Activated T-cell treated with anti-CD3 and anti-CD28 coated beads, Interleukin-2, amount 50 U/mL, for 48 hours (primary cell): ENCODE measurements around the gene TLK2.
"Not testable (repeated sequence)": the region's sequence is repeated elsewhere in the genome, so short reads cannot be mapped to it uniquely, and the experiment has no call there.

Source experiments
- DNase-seq, 2 experiments: peaks; one replicate each; pipeline ENCODE4 v3.0.0-alpha.2; 2020

The TLK2 gene

DNA sequence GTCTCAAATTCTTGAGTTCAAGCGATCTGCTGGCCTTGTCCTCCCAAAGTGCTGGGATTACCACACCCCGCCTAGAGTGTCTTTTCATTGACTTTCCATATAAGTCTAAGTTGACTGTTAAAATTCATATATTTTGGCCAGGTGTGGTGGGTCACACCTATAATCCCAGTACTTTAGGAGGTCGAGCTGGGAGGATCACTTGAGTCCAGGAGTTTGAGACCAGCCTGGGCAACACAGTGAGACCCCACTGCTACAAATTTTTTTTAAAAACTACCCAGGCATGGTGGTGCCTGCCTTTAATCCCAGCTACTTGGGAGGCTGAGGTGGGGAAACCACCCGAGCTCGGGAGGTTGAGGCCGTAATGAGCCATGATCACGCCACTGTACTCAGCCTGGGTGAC is 127.0 kb downstream of the TLK2 start:
- DNase-seq: no peak

DNA sequence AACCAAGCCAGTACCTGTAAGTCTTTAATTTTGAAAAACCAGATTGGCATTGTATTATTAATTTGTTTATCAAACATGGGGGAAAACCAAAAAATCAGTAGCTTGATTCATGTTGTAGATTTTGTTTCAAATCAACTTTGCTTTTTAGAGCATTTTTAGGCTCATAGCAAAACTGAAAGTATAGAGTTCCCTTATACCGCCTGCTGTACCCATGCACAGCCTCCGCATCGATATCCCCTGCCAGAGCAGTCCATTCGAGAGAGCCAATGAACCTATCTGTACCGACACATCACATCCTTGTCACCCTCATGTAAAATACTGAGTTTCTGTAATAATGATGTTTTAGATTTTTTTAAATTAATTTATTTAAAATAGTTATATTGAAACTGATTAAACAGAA is 132.7 kb downstream of the TLK2 start:
- DNase-seq: no peak

DNA sequence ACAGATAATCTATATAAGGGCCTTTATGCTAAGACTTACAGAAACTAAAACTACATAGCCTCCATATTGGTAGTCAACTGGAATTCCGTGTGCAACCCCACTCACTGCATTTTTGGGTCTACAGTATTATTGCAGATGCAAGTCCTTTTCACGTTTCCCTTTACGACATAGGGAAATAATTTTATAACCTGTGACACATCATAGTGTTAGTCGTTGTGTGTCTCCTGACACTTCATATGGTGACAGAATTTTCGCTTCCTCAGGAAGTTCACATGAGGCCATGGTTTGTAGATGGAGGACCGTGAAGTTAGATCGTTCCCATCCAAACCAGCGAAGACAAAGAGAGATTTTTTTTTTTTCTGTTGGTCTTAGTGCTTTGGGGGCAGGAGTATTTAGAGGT is 133.1 kb downstream of the TLK2 start:
- DNase-seq: no peak

DNA sequence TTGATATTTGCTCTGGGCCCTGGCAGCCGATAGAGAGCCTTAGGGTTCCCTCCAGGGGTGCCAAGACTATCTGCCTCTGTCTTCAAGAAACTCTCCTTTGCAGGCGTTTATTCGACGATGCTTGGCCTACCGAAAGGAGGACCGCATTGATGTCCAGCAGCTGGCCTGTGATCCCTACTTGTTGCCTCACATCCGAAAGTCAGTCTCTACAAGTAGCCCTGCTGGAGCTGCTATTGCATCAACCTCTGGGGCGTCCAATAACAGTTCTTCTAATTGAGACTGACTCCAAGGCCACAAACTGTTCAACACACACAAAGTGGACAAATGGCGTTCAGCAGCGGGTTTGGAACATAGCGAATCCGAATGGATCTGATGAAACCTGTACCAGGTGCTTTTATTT is 133.7 kb downstream of the TLK2 start:
- DNase-seq: not testable (repeated sequence)

DNA sequence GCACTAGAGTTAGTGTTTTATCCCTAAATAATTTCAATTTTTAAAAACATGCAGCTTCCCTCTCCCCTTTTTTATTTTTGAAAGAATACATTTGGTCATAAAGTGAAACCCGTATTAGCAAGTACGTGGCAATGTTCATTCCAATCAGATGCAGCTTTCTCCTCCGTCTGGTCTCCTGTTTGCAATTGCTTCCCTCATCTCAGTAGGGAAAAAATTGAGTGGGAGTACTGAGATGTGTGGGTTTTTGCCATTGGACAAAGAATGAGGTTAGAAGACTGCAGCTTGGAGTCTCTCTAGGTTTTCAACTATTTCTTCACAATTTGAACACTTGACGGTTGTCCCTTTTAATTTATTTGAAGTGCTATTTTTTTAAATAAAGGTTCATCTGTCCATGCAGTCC is 134.5 kb downstream of the TLK2 start:
- not testable (repeated sequence) for DNase-seq

DNA sequence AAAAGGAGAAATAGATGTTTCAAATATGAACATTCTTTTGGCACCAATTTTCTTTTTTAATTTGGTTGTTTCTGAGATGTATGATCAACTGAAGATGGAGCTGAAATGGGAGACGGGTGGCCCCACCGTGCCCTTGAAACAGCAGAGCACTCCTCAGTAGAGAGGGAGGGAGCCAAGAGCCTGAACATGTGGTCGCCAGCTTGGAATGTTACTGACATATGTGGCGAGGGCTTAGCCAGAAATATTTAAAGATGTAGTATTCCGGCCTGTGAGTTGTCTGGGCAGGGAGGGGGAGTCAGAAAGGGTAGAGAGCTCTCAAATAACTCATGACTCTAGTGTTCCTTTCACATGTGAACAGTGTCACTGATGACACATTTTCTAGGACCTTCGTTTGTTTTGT is 135.5 kb downstream of the TLK2 start:
- no peak for DNase-seq

DNA sequence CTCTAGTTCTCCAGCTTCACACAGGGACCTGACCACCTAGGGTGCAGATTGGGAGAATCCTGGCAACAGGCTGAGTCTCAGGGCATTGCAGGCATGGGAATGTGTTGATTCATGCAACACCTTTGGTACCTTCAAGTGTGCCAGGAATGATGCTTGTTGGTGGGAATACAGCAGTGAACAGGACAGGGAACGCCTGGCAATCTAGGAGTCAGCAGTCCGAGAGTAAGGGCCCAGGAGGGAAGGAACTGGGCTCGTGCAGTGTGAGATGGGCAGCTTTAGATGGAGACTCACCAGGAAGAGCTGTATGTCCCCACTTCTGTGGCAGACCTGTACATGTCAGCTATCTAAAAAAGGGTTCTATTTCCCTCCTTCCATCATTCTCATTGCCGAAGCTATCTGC is 136.9 kb downstream of the TLK2 start:
- no peak for DNase-seq

DNA sequence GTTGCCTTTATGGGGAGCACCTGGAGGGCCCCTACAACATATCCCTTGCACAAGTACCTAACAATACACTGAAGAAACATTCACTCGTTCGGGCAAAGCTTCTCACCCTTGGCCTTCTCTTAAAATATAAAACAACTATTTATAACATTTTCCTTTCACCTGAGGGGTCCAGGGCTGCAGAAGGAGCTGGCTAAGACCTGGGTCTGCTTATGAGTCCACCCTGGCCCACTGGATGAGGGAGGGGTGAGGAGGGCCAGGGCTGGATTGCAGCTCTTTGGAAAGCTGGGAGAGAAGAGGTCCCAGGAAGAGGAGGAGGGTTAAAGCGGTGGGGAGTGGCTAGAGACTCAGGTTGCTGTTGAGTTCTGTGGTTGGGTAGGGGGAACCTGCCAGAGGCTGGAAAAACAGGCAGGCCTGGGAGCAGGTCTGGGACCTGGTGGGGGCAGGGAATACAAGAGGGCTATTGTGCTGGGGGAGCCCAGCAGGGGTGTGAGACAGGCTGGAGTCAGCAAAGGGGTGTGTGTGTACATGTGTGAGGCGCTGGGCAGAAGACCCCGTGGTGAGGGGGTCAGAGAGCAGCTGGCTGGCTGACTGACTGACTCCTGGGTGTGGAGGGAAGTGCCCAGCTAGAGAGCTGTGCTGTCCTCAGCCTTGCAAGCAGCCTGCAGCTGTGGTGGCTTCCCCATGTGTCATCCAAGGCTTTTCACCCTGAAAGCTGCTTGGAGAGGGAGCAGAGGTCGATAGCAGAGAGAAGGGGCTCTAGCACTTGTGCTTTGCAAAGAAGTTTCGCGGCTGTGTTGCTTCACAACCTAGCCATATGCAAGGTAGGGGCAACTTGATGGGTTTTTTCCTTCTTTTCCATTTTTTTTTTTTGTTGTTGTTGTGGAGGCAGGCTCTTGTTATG is 138.6 kb downstream of the TLK2 start:
- no peak for DNase-seq

DNA sequence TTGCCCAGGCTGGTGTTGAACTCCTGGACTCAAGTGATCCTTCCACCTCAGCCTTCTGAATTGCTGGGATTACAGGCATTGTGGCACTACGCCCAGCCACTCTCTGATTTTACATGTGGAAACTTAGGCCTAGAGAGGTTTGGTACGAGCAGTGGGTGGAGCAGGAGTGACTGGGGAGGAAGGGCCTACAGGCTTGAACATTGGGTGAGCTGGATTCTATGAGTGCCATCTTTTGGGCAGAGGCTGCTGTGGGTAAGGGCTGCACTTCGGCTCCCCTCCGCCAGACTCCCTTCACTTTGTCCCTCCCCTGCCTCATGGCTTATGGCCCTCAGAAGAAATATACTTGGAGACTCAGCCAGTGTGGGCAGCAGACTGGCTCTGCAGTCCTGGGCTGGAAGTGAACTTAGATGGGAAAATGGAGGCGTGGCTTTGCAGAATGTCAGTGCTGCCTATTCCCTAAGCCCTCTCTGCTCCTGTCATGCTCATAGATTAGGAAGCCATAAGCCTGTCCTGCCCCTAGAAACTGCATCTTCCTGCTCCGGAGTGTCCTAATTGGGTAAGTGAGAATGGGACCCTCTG is 139.4 kb downstream of the TLK2 start:
- DNase-seq: no peak

DNA sequence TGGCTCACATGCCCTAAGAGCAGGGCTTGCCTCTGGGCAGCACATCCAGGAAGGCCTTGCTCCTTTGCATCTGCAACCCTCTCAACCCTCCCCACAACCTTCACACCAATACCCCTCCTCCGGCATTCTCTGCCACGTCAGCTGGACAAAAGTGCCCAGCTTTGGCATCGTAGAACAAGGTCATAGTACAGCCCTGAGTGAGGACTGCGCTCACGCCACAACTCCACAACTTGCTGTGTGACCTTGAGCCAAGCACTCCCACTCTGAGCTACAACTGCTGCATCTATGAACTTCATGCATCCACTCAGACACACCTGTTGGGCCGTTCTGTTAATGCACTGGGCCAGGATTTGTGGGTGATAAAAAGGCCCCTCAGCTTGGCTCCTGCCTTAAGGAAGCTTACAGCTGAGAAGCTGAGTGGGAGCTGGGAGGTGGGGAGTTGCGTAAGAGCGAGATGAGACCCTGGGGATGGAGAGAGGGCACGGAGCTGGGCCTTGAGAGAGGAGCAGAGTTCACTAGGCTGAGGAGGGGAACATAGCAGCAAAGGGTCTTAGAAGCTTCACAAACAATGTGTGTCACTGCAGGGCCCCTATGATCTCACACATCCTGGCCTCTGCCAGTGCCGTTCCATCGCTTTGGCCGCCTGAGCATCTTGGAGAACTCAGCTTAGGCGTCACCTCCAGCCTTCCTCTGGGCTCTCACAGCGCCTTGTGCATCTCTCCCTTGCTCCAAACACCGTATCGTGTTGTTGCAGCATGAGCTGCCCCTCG is 140.2 kb downstream of the TLK2 start:
- DNase-seq: no peak

DNA sequence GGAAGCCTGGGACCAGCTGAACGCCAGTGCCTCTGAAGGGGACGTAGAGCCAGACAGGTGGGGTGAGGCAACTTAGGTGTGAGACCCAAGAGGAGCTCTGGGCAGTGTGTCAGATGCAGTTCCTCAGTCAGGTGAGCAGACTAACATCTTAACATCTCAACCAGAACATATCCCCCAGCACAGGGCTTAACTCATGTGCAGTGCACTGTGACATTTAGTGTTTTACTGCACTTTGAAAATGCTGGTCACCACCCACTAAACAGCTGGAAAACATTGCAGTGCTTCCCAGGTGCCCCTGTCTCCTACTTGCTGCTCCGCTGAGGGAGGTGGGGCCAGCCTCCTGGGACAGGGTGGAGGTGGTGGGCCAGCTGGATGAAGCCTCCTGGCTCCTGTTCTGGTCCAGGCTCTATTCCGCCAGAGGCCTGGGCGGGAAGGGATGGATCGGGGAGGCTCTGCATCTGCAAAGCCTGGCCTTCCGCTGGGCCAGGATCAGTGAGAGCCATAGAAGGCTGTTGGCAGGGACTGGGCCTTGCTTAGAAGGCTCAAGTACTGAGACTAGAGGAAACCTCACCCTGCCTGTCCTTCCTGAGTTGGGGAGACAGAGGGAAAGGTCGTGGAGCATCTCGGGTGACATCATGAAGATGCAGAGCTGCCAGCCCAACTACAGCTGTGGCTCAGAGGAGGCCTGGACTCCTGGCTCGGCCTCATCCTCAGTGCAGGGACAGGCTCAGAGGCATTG is 141.0 kb downstream of the TLK2 start:
- DNase-seq: no peak

DNA sequence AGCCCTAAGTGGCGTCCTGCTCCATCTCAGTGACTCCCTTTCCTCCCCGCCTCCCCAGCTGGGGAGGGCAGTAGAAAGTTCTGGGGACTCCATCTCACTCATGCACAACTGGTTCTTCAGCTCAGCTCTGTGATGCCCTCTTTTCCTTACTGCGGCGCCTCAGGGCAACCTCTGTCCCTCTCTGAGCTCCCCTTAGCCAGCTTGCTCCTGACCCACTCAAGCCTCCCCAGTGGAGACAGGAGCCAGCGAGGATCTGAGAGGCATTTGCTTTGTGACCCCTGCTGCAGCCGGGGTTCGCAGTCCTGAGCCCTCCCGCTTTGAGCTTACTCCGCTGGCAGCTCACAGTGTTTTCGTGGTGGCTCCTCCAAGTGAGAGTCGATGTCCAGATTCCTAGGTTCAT is 142.6 kb downstream of the TLK2 start:
- no peak for DNase-seq

DNA sequence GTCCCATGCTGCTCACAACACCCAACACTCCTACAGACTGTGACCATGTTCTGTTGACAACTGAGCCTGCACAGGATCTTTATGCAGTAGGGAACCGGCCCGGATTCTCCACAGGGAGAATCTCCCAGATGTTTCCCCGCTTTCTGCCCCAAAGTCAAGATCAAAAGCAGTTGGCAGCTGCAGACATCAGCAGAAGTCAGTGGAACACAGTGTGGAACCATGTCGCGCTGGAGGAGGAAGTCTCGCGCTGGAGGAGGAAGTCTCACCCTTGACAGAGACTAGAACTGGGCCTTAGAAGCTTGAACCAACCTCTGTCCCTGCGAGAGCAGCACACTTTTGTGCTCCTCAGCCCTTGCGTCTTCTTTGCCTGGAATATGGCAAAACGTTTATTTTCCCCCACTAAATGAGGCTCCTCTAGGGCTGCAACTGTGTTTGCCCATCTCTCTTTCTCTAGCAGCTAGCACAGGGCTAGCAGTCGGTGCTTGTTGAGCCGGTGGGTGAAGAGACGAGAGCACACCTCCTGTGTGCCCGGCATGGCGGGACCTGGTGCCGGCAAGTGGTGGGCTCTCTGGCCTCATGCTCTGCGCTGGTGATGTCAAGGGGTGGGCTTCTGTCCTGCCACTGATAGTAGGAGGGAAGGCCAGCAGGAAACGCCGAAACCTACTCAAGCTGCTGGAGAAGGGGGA is 146.7 kb downstream of the TLK2 start:
- DNase-seq: no peak

DNA sequence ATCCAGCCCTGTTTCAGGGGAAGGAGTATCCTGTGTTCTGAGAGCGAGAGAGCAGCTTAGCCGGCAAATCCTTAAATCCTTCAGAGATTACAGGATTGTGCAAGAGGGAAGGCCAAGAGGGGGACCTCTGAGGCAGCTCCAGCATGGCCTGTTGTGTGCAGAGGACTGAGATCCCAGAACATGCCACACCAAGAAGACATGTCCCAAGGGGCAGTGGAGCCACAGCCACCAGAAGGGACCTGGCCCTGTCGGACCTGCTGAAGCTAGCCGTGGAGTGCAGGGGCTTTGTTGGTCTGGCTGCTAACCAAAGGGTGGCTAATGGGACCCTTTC is 147.2 kb downstream of the TLK2 start:
- DNase-seq: no peak

DNA sequence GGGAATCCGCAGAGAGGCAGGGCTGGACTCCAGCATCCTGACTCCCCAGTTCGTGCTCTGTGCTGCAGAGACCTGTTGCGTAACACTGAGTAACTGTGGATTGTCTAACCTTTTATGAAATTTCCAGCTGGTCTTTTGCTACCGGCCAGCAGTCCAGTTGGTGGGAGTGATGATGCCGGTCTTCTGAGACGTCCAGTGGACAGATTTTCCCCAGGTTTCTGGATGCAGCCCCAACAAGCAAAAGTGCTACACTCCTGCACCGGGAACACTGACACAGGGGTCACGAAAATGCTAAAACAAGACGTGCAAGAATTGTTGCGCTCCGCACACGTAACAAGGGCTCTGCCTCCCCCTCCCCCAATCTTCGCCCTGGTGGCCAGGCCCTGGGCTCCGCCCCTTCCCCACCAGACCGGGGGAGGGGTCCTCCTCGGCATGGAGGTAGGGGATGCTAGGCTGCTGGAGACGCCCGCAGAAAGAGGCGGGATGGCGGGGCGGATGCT is 148.1 kb downstream of the TLK2 start:
- peak in 1 of 2 experiments; percentile 41 for DNase-seq

DNA sequence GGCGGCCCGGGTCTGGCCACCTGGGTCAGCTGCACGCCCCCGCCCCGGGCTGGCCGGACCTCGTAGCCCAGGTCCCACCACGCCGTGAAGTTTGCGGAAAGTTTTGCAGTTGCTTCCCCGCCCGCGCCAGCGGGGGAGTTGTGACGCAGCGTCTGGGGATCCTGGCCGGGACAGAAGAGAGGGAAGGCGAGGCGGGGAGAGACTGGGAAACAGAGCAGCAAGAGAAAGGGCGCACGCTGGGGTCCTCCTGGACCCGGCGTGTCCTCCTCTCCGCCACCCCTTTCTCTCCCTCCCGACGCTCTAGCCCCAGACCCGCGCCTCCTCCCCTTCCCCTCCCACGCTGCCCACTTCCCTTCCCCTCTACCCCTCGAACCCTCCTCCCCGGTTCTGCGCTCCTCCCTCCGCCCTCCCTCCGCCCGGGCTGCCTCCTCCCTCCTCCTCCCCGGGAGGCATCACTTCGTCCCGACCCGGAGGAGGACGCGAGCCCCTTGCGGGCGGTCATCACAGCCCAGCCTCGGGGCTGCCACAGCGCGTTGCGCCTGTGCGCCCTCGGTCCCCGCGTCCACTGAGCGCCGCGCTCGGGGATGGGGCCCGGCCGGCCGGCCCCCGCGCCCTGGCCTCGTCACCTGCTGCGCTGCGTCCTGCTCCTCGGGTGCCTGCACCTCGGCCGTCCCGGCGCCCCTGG is 148.7 kb downstream of the TLK2 start, which contains the start of gene MRC2:
TSS of gene MRC2 (plus strand) at position 452 of the 685 bp plus-strand sequence. CDS start at position 585, 133 bp downstream.
- peak; percentile 66 to 74 for DNase-seq

DNA sequence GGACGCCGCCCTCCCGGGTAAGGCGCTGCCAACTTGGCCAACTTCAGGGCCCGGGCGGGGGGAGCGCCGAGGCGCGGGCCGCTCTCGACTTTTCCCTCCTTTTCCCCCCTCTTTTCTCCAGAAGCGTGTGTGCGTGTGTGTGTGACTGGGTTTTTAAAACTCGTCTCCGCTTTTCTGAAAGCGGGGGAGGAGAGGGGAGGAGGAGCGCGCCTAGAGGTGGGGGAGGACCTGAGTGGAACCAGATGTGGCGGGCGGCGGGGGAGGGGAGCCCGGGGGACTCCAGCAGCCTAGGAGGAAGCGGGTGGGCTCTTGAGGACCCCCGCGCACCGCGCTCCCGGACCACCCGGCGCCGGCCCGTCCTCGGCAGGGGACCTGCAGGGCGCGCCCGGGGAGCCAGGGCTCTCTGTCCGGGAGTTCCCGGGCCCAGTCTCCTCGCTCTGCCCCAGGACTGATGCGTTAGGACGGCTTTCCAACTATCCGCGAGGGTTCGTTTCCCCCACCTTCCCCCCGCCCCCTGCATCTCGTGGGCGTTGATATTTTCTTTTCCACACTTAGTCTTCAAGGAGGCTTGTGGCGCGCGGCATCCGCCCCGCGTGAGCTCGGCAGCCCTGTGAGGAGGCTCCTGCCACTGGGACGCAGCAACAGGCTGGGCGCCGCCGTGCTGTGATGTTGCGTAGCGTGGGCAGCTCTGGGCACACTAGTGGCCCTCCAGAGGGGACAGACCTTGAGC is 149.4 kb downstream of the TLK2 start:
- peak; percentile 65 to 66 for DNase-seq

DNA sequence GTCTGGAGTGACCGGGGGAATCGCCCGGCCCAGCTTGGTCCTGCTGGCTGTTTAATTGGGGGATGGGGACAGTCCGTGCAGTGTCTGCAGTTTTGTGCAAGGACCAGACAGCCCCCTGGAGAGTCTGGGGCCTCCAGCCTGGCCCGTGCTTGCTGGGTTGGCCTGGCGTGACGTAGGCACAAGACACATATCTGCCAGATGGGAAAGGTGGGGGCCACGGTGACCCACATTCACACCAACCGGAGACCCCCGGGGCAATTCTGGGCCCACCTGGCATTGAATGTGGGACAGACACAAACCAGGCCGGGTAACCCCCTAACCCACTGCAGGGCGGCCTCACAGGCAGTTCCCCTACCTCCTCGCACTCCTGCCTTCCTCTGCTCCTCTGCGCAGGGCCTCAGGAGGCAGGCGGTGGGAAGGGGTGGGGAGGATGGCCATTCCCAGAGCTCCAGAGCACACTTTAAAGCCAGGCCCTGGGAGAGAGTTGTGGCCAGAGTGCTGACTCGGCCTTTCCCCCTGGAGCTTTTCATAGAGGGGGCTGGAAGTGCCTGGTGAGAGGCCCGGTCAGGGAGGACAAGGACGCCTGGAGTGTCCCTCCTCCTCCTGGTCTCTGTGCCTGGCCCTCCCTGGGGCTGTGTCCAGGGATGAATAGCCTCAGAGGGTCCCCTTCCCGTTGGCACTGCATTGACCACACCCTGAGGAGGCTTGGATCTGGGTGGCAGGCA is 150.4 kb downstream of the TLK2 start:
- DNase-seq: no peak

DNA sequence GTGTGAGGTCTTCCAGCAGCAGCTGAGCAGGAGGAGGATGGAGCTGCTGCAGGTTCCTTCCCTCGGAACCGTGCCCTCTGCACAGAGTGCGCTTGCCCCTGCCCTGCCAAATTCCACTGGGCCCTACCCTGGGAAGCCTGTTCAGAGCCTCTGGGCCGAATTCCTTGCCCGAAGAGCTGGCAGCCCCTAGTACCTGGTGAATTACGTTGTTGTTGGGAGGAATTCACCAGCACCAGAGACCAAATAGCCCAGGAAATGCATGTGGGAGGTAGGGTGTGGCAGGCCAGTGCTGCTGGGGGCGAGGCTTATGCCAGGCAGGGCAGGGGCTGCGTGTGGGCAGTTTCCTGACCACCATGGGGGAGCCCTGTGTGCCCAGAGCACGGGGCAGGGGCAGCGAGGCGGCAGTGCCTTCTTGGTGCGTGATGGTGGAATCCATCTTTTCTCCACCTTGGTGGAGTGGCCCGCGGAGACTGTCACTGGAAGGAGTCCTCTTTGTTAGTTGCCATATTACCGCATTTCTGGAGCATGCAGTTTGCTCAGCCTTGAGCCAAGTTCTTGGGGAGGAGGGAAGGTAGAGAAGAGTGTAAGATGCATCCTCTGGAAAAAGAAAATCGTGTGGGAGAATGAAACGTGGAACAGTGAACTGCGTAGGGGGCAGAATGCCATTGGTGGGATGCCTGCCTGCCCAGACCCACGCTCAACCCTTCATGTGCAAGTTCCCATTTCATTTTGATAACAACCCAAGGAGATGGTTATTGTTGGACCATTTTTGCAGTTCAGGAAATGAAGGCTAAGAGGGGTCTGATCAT is 151.1 kb downstream of the TLK2 start:
- DNase-seq: no peak
